A549 (cell line): ENCODE data around the gene ITGB8. TPM values are rescaled to one million over a fixed set of nuclear protein-coding genes. Genes with fewer than 3 reads are reported as not detected.

ENCODE experiments used
- ATAC-seq, 2 experiments: fragments of 200-7000 bp in 1 of 2; fragments of >200 bp in 1 of 2; cut with Nextera tagmentation in 1 of 2; cut with Tn5 transposase in 1 of 2; 3 replicates each; pipeline versions ENCODE4 v1.8.0 to v1.9.1; 2018 to 2020; ENCODE audit warnings: mild to moderate bottlenecking in 1 of 2, moderate library complexity in 1 of 2
- CTCF ChIA-PET: fragments of 300-600 bp; sonication (Branson Sonifier 250); formaldehyde crosslinking; extraction: SDS; loops from one replicate; lab custom pipeline; 2021; ENCODE audit warnings: antibody characterized with exemption, inconsistent platforms; lab: Yijun Ruan, JAX
- POLR2A ChIA-PET: fragments of 350-600 bp; formaldehyde crosslinking; extraction: SDS; loops from one replicate; lab custom pipeline; 2021; ENCODE audit warnings: antibody characterized with exemption, inconsistent platforms; lab: Yijun Ruan, JAX
- DNase-seq, 2 experiments: peaks; one replicate each; pipeline versions ENCODE4 v3.0.0 to v3.0.0-alpha.2; 2011 to 2016; ENCODE audit warnings: low read depth in 1 of 2, low spot score in 1 of 2
- FAIRE-seq: peaks from 2 replicates; lab custom pipeline; 2011; peaks lifted over from hg19 to GRCh38; lab: Jason Lieb, UNC
- H3K27ac ChIP-seq, 2 experiments: fragments of >200 bp; sonication (Bioruptor Twin); formaldehyde crosslinking; 3 replicates each; pipeline ENCODE4 v1.5.1; 2016 to 2017
- H3K4me1 ChIP-seq: fragments of >200 bp; sonication (Bioruptor Twin); formaldehyde crosslinking; 3 replicates; pipeline ENCODE4 v1.6.1; 2016
- H3K4me2 ChIP-seq: fragments of >200 bp; sonication (Bioruptor Twin); formaldehyde crosslinking; 3 replicates; pipeline ENCODE4 v1.6.1; 2016
- H3K4me3 ChIP-seq: fragments of >200 bp; sonication (Bioruptor Twin); formaldehyde crosslinking; 3 replicates; pipeline ENCODE4 v1.5.1; 2016
- H3K9me3 ChIP-seq: fragments of >200 bp; sonication (Bioruptor Twin); formaldehyde crosslinking; 3 replicates; pipeline ENCODE4 v1.6.1; 2016
- CBX2 ChIP-seq: fragments of 200-600 bp; sonication (generic); IDR thresholded peaks from 2 replicates; pipeline ENCODE4 v1.6.1; 2016; ENCODE audit warnings: low read depth, mild to moderate bottlenecking, borderline replicate concordance
- EHF ChIP-seq: fragments of 250-450 bp; sonication (Bioruptor Pico); IDR thresholded peaks from 2 replicates; pipeline ENCODE4 v1.5.0; 2020; ENCODE audit warnings: mild to moderate bottlenecking
- EHMT2 ChIP-seq: fragments of 200-600 bp; sonication (generic); IDR thresholded peaks from 2 replicates; pipeline ENCODE4 v1.6.1; 2016; ENCODE audit warnings: antibody characterized with exemption, low read depth, mild to moderate bottlenecking, moderate library complexity
- EP300 ChIP-seq, 2 experiments: fragments of >200 bp; sonication (Bioruptor Twin); formaldehyde crosslinking; IDR thresholded peaks; 2 replicates in 1 of 2; 3 replicates in 1 of 2; pipeline ENCODE4 v1.6.1; 2016 to 2017
- ESRRA ChIP-seq: fragments of 150-350 bp; IDR thresholded peaks from 2 replicates; pipeline ENCODE4 v1.6.1; 2014; ENCODE audit warnings: mild to moderate bottlenecking, low read length, borderline replicate concordance
- FOSB ChIP-seq: fragments of 250-450 bp; sonication (Bioruptor Pico); IDR thresholded peaks from 2 replicates; pipeline ENCODE4 v1.5.0; 2020; ENCODE audit warnings: mild to moderate bottlenecking, moderate library complexity
- HDAC2 ChIP-seq: fragments of 200-600 bp; sonication (generic); IDR thresholded peaks from 2 replicates; pipeline ENCODE4 v1.6.1; 2016
- HOXB5 ChIP-seq: fragments of 250-450 bp; sonication (Bioruptor Pico); IDR thresholded peaks from 2 replicates; pipeline ENCODE4 v1.5.0; 2020; ENCODE audit warnings: mild to moderate bottlenecking, moderate library complexity
- JUN ChIP-seq, 2 experiments: fragments of >200 bp; sonication (Bioruptor Twin); formaldehyde crosslinking; IDR thresholded peaks; 2 replicates in 1 of 2; 3 replicates in 1 of 2; pipeline ENCODE4 v1.6.1; 2016 to 2017
- JUNB ChIP-seq: fragments of >200 bp; sonication (Bioruptor Twin); formaldehyde crosslinking; IDR thresholded peaks from 2 replicates; pipeline ENCODE4 v1.6.1; 2016
- KDM5A ChIP-seq: fragments of 200-600 bp; sonication (generic); IDR thresholded peaks from 2 replicates; pipeline ENCODE4 v1.6.1; 2016; ENCODE audit warnings: antibody characterized with exemption, mild to moderate bottlenecking
- MAFK ChIP-seq: fragments of 450-650 bp; IDR thresholded peaks from 2 replicates; pipeline ENCODE4 v1.6.1; 2014; ENCODE audit not compliant: partially characterized antibody
- MAX ChIP-seq: IDR thresholded peaks from 2 replicates; pipeline ENCODE4 v1.6.1; 2012
- MYC ChIP-seq: IDR thresholded peaks from 2 replicates; pipeline ENCODE4 v1.6.1; 2012; ENCODE audit warnings: mild to moderate bottlenecking, inconsistent platforms, low read length, improper control_type of control experiment, borderline replicate concordance
- NFE2L2 ChIP-seq: fragments of 150-350 bp; conservative IDR thresholded peaks from 2 replicates; pipeline ENCODE4 v1.6.1; 2014; ENCODE audit warnings: low read length
- NR3C1 ChIP-seq: fragments of >200 bp; sonication (Bioruptor Twin); formaldehyde crosslinking; IDR thresholded peaks from 3 replicates; pipeline ENCODE4 v1.6.1; 2017
- PHF8 ChIP-seq: fragments of 200-600 bp; sonication (generic); IDR thresholded peaks from 2 replicates; pipeline ENCODE4 v1.6.1; 2016; ENCODE audit warnings: low read depth, mild to moderate bottlenecking, antibody characterized with exemption, moderate library complexity, borderline replicate concordance
- RAD21 ChIP-seq, 2 experiments: fragments of >200 bp in 1 of 2; sonication (Bioruptor Twin) in 1 of 2; formaldehyde crosslinking in 1 of 2; IDR thresholded peaks in 1 of 2; conservative IDR thresholded peaks in 1 of 2; 2 replicates in 1 of 2; 3 replicates in 1 of 2; pipeline ENCODE4 v1.6.1; 2012 to 2018; ENCODE audit warnings: inconsistent platforms in 1 of 2
- RARB ChIP-seq: fragments of 250-450 bp; sonication (Bioruptor Pico); IDR thresholded peaks from 2 replicates; pipeline ENCODE4 v1.8.0; 2021; ENCODE audit warnings: mild to moderate bottlenecking, moderate library complexity
- RFX5 ChIP-seq: fragments of 450-650 bp; IDR thresholded peaks from 2 replicates; pipeline ENCODE4 v1.7.1; 2014; ENCODE audit warnings: antibody characterized with exemption, mild to moderate bottlenecking, moderate library complexity
- SMC3 ChIP-seq: fragments of >200 bp; sonication (Bioruptor Twin); formaldehyde crosslinking; IDR thresholded peaks from 3 replicates; pipeline ENCODE4 v1.6.1; 2018; ENCODE audit warnings: inconsistent platforms
- SREBF2 ChIP-seq: fragments of 450-650 bp; IDR thresholded peaks from 2 replicates; pipeline ENCODE4 v1.6.1; 2014; ENCODE audit warnings: mild to moderate bottlenecking, moderate library complexity
- USF2 ChIP-seq: fragments of 450-650 bp; IDR thresholded peaks from 2 replicates; pipeline ENCODE4 v1.6.1; 2014; ENCODE audit warnings: antibody characterized with exemption
- ZC3H11A ChIP-seq: fragments of 450-650 bp; IDR thresholded peaks from 2 replicates; pipeline ENCODE4 v1.6.1; 2014; ENCODE audit warnings: antibody characterized with exemption, mild to moderate bottlenecking
- ZFP36 ChIP-seq: fragments of 450-650 bp; IDR thresholded peaks from 2 replicates; pipeline ENCODE4 v1.6.1; 2014; ENCODE audit warnings: borderline replicate concordance; ENCODE audit not compliant: partially characterized antibody
- ZSCAN20 ChIP-seq: fragments of 250-450 bp; sonication (Bioruptor Pico); IDR thresholded peaks from 2 replicates; pipeline ENCODE4 v1.8.0; 2022; ENCODE audit warnings: mild to moderate bottlenecking, moderate library complexity
- WGBS: methylation state at CpG from one replicate; pipeline ENCODE4 v1.1.6; 2017; ENCODE audit errors: missing lambda C conversion rate; 5-methylcytosine and 5-hydroxymethylcytosine counted together
- polyA plus RNA-seq, 4 experiments: library from polyadenylated mRNA; depleted of rRNA in 3 of 4; stranded (reverse); fragments of >200 nt; fragmentation: RNase III in 1 of 4; extraction: RNeasy Plus Mini Kit Qiagen cat#74134 plus additional on column Dnase treatment in 1 of 4; gene quantifications; 2 replicates in 3 of 4; 3 replicates in 1 of 4; pipeline ENCODE4 v1.2.3, GENCODE V29; 2011 to 2017
- TF ChIP-seq, protein P1 (sequence below): fragments of 200-600 bp; sonication (generic); IDR thresholded peaks from 2 replicates; pipeline ENCODE4 v1.6.1; 2016; ENCODE audit warnings: antibody characterized with exemption, mild to moderate bottlenecking, moderate library complexity
- TF ChIP-seq, protein P2 (sequence below): fragments of 250-450 bp; sonication (Bioruptor Pico); IDR thresholded peaks from 2 replicates; pipeline ENCODE4 v1.5.0; 2021; ENCODE audit warnings: mild to moderate bottlenecking, moderate library complexity, borderline replicate concordance

ITGB8 gene
- polyA plus RNA-seq, 2 of the 4 experiments (the other 2 are of a cell fraction), result 0.39 to 0.67 TPM

DNA sequence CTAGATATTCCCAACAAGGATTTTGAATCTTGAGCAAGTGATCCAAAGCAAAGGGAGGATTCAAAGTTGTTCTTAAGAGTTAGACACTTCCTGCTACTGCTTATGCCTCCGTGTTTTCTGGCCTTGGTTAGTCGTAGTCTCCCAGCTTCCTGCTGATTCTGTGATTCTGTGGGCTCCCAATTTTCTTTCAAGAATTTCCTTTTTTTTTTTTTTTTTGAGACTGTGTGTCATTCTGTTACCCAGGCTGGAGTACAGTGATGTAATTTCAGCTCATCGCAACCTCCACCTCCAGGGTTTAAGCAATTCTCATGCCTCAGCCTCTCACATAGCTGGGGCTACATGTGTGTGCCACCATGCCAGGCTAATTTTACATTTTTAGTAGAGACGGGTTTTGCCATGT, 4.4 kb upstream of the ITGB8 start:
- Histone ChIP-seq H3K4me2 (no peak overlapping the region), H3K27ac (no peak overlapping the region), H3K4me3 (no peak overlapping the region), H3K9me3 (no peaks in the 10 kb centered on the region), H3K4me1 (peaks cover 5% of the 10 kb centered on the region; the same call in 2 of the 3 replicates)
- FAIRE-seq (no peak), ATAC-seq (no peak), DNase-seq (no peak)
- ChIA-PET CTCF (interaction anchor here (0.6 to 1.6 kb wide), 3 partner anchors 11 to 579 kb away, joined by 3 to 5 read pairs (median 4); no protein-coding TSS in a partner anchor), POLR2A (no interaction called here)
- 67% methylated on average over 4 of the region's 4 CpGs for WGBS
- no peak for TF ChIP-seq RAD21 (conservative IDR thresholded peaks at IDR 0.05 in 1 of 2, IDR thresholded peaks at IDR 0.05 in 1 of 2)

- CTCF ChIA-PET, result interaction anchor here (1.2 to 1.6 kb wide), 3 partner anchors 15 to 580 kb away, joined by 3 to 6 read pairs (median 4); no protein-coding TSS in a partner anchor
- no peak overlapping the region for H3K27ac ChIP-seq
- H3K4me3 ChIP-seq, result no peak overlapping the region
- WGBS, result 86% methylated on average over 1 of the region's 1 CpG
- no peak for ATAC-seq
- H3K9me3 ChIP-seq, result no peaks in the 10 kb centered on the region
- peaks cover 5% of the 10 kb centered on the region; the same call in 2 of the 3 replicates for H3K4me1 ChIP-seq
- FAIRE-seq, result no peak
- H3K4me2 ChIP-seq, result no peak overlapping the region
- POLR2A ChIA-PET, result no interaction called here
- DNase-seq, result no peak
- TF ChIP-seq RAD21 (conservative IDR thresholded peaks at IDR 0.05 in 1 of 2, IDR thresholded peaks at IDR 0.05 in 1 of 2) (no peak), CBX2 (no peak), NR3C1 (no peak), JUN (IDR thresholded peaks at IDR 0.05) (no peak), ZFP36 (no peak), ZSCAN20 (no peak), FOSB (CRISPR knock-in tag) (no peak), MAFK (no peak), HOXB5 (CRISPR knock-in tag) (no peak), EHMT2 (no peak), MYC (no peak), RARB (CRISPR knock-in tag) (no peak), ZC3H11A (no peak), PHF8 (no peak), KDM5A (no peak), SREBF2 (no peak)
These were observed 3.6 kb upstream of the ITGB8 start for GRCh38 chr7:20327055-20327454.

DNA sequence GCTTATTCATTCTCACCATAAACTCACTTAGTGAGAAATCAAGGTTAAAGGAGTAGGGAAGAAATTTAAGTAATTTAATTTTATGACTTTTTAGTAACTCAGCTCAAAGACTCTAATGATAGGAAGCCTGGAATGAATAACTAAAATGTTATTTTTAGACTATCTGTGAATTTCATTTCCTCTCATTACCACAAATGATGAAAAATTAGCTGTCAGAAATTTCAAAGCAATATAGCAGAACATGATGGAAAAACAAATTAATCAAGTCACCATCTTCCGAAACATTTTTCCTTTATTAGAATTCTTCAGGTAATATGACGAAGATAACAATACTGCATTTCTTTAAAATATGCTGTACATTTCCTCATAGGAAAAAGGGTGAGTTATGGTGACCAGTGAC, 2.7 kb upstream of the ITGB8 start:
- peaks cover 5% of the 10 kb centered on the region; the same call in 2 of the 3 replicates for H3K4me1 ChIP-seq
- DNase-seq (no peak), ATAC-seq (no peak), FAIRE-seq (no peak)
- no peak overlapping the region for H3K4me3 ChIP-seq
- no peak overlapping the region for H3K4me2 ChIP-seq
- TF ChIP-seq NFE2L2, result no peak
- no peak for TF ChIP-seq HDAC2
- TF ChIP-seq HOXB5 (CRISPR knock-in tag), result no peak
- no peak for TF ChIP-seq EP300 (IDR thresholded peaks at IDR 0.05)
- TF ChIP-seq ESRRA, result no peak
- TF ChIP-seq SREBF2, result no peak
- TF ChIP-seq, protein P1, sequence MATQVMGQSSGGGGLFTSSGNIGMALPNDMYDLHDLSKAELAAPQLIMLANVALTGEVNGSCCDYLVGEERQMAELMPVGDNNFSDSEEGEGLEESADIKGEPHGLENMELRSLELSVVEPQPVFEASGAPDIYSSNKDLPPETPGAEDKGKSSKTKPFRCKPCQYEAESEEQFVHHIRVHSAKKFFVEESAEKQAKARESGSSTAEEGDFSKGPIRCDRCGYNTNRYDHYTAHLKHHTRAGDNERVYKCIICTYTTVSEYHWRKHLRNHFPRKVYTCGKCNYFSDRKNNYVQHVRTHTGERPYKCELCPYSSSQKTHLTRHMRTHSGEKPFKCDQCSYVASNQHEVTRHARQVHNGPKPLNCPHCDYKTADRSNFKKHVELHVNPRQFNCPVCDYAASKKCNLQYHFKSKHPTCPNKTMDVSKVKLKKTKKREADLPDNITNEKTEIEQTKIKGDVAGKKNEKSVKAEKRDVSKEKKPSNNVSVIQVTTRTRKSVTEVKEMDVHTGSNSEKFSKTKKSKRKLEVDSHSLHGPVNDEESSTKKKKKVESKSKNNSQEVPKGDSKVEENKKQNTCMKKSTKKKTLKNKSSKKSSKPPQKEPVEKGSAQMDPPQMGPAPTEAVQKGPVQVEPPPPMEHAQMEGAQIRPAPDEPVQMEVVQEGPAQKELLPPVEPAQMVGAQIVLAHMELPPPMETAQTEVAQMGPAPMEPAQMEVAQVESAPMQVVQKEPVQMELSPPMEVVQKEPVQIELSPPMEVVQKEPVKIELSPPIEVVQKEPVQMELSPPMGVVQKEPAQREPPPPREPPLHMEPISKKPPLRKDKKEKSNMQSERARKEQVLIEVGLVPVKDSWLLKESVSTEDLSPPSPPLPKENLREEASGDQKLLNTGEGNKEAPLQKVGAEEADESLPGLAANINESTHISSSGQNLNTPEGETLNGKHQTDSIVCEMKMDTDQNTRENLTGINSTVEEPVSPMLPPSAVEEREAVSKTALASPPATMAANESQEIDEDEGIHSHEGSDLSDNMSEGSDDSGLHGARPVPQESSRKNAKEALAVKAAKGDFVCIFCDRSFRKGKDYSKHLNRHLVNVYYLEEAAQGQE, result no peak
- TF ChIP-seq MAX, result no peak
- TF ChIP-seq CBX2, result no peak
- TF ChIP-seq USF2, result no peak
- TF ChIP-seq, protein P2, sequence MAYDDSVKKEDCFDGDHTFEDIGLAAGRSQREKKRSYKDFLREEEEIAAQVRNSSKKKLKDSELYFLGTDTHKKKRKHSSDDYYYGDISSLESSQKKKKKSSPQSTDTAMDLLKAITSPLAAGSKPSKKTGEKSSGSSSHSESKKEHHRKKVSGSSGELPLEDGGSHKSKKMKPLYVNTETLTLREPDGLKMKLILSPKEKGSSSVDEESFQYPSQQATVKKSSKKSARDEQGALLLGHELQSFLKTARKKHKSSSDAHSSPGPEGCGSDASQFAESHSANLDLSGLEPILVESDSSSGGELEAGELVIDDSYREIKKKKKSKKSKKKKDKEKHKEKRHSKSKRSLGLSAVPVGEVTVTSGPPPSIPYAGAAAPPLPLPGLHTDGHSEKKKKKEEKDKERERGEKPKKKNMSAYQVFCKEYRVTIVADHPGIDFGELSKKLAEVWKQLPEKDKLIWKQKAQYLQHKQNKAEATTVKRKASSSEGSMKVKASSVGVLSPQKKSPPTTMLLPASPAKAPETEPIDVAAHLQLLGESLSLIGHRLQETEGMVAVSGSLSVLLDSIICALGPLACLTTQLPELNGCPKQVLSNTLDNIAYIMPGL (CRISPR knock-in tag), result no peak
- TF ChIP-seq ZFP36, result no peak
- TF ChIP-seq JUNB, result no peak
- no peak for TF ChIP-seq KDM5A
- TF ChIP-seq EHF (CRISPR knock-in tag), result no peak
- no peak for TF ChIP-seq NR3C1
- no peak for TF ChIP-seq SMC3
- no peak for TF ChIP-seq RFX5
- 88% methylated on average over 2 of the region's 2 CpGs for WGBS
- ChIA-PET CTCF (interaction anchor here (0.8 to 1.2 kb wide), 3 partner anchors 270 to 614 kb away, joined by 3 to 6 read pairs (median 3); no protein-coding TSS in a partner anchor), POLR2A (no interaction called here)
- no peaks in the 10 kb centered on the region for H3K9me3 ChIP-seq
- H3K27ac ChIP-seq, result no peak overlapping the region
